ENCODE measurements around the gene CUX1. TPM values are rescaled to one million over a fixed set of nuclear protein-coding genes. Genes with fewer than 3 reads are reported as not detected.
A peak's percentile ranks its signal among the peaks of the same experiment; 100 is the strongest.

The CUX1 gene
- total RNA-seq, 1 experiment from 2014 or later: 92.4 TPM

- H3K79me2 ChIP-seq (ENCODE audit: low read length): peaks cover 84% of the 10 kb centered on the region
- no peaks in the 10 kb centered on the region for H4K20me1 ChIP-seq (ENCODE audit: insufficient read depth, low read depth, low read length)
These were observed 140.5 kb downstream of the CUX1 start for GRCh38 chr7:101957744-101958525.

DNA sequence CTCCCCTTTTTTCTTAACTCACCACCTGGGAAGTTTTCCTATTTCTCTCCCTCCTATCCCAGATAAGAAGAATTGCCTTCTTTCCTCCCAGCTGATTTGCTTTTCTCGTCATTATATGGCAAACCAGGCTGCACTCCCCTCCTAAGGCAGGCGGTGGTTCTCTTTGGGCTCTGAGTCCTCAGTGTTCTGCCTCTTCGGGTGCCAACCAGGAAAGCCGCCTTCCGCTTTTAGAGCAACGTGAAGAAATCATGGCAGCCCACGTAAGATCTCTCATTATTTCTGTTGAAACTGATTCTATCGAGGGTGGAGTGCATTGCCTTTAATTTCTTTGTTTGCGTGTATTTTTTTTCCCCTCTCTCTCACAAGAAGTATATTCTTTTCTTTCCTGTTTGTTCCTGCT lies 141.9 kb downstream of the CUX1 start:
- no peak for DNase-seq
- Histone ChIP-seq H3K36me3 (ENCODE audit: insufficient read depth, low read length) (no peaks in the 10 kb centered on the region; the same call in 1 of the 2 replicates), H2AFZ (ENCODE audit: low read length) (no peak overlapping the region), H3K27ac (ENCODE audit: low read length) (peak overlapping the region; percentile 96), H3K79me2 (ENCODE audit: low read length) (peaks cover 83% of the 10 kb centered on the region), H4K20me1 (ENCODE audit: insufficient read depth, low read depth, low read length) (no peaks in the 10 kb centered on the region), H3K9me2 (replicated peaks; ENCODE audit: insufficient read depth, low read length) (no peaks in the 10 kb centered on the region), H3K9me3 (ENCODE audit: low read length) (no peaks in the 10 kb centered on the region), H3K4me2 (ENCODE audit: low read depth, low read length, poor library complexity, severe bottlenecking) (no peak overlapping the region), H3K9ac (ENCODE audit: low read length) (no peak overlapping the region), H3K27me3 (ENCODE audit: low read length) (no peaks in the 10 kb centered on the region), H3K4me3 (ENCODE audit: low read length) (no peak overlapping the region), H3K4me1 (ENCODE audit: low read length) (peaks cover 54% of the 10 kb centered on the region)

More at GRCh38 chr7:101957744-101958525, 140.5 kb downstream of the CUX1 start:
- DNase-seq: peak; percentile 73
- no peaks in the 10 kb centered on the region for H3K9me2 ChIP-seq (replicated peaks; ENCODE audit: insufficient read depth, low read length)
- H3K4me3 ChIP-seq (ENCODE audit: low read length): 0 out of 2 replicates have a peak overlapping the region, but pooled peaks have one; percentile 20
- peaks cover 69% of the 10 kb centered on the region for H3K4me1 ChIP-seq (ENCODE audit: low read length)
- peak overlapping the region; percentile 60 for H3K9ac ChIP-seq (ENCODE audit: low read length)
- no peaks in the 10 kb centered on the region for H3K9me3 ChIP-seq (ENCODE audit: low read length)
- no peaks in the 10 kb centered on the region for H3K27me3 ChIP-seq (ENCODE audit: low read length)
- no peak overlapping the region for H2AFZ ChIP-seq (ENCODE audit: low read length)
- H3K36me3 ChIP-seq (ENCODE audit: insufficient read depth, low read length): no peaks in the 10 kb centered on the region; the same call in 1 of the 2 replicates
- H3K27ac ChIP-seq (ENCODE audit: low read length): peak overlapping the region; percentile 96
- H3K4me2 ChIP-seq (ENCODE audit: low read depth, low read length, poor library complexity, severe bottlenecking): peak overlapping the region; percentile 60

DNA sequence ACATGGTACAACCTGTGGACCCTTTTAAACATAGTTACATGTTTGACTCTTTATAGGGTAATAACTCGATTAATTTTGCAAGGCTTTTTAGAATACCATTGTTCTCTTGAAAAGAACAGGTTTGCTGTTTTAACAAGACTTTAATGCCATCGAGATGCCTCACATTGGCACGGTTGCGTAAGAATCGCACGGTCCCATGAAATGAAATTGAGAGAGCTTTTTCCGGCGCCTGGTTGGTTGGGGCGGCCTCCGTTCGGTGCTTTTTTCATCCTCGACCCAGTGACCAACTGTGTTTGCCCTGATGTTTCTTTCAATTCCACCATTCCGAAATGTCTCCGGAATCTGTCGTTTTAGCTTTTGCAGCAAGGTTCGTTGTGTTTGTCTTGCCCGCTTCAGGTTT lies 142.4 kb downstream of the CUX1 start:
- Histone ChIP-seq H3K36me3 (ENCODE audit: insufficient read depth, low read length) (no peaks in the 10 kb centered on the region; the same call in 1 of the 2 replicates), H3K9me3 (ENCODE audit: low read length) (no peaks in the 10 kb centered on the region), H3K27ac (ENCODE audit: low read length) (peak overlapping the region; percentile 96; the same call in 1 of the 2 replicates), H3K4me3 (ENCODE audit: low read length) (no peak overlapping the region), H3K9ac (ENCODE audit: low read length) (no peak overlapping the region), H4K20me1 (ENCODE audit: insufficient read depth, low read depth, low read length) (no peaks in the 10 kb centered on the region), H3K4me2 (ENCODE audit: low read depth, low read length, poor library complexity, severe bottlenecking) (no peak overlapping the region), H3K79me2 (ENCODE audit: low read length) (peaks cover 84% of the 10 kb centered on the region), H3K9me2 (replicated peaks; ENCODE audit: insufficient read depth, low read length) (no peaks in the 10 kb centered on the region), H2AFZ (ENCODE audit: low read length) (no peak overlapping the region), H3K27me3 (ENCODE audit: low read length) (no peaks in the 10 kb centered on the region), H3K4me1 (ENCODE audit: low read length) (peaks cover 50% of the 10 kb centered on the region)
- DNase-seq: no peak

GRCh38 chr7:101960323-101960722 lies 142.9 kb downstream of the CUX1 start:
- Histone ChIP-seq H3K36me3 (ENCODE audit: insufficient read depth, low read length) (no peaks in the 10 kb centered on the region; the same call in 1 of the 2 replicates), H3K79me2 (ENCODE audit: low read length) (peaks cover 89% of the 10 kb centered on the region), H3K4me2 (ENCODE audit: low read depth, low read length, poor library complexity, severe bottlenecking) (no peak overlapping the region), H3K4me3 (ENCODE audit: low read length) (no peak overlapping the region), H3K9ac (ENCODE audit: low read length) (no peak overlapping the region), H3K9me2 (replicated peaks; ENCODE audit: insufficient read depth, low read length) (no peaks in the 10 kb centered on the region), H3K9me3 (ENCODE audit: low read length) (no peaks in the 10 kb centered on the region), H3K27ac (ENCODE audit: low read length) (peak overlapping the region; percentile 66), H2AFZ (ENCODE audit: low read length) (no peak overlapping the region), H3K27me3 (ENCODE audit: low read length) (no peaks in the 10 kb centered on the region), H3K4me1 (ENCODE audit: low read length) (peaks cover 45% of the 10 kb centered on the region), H4K20me1 (ENCODE audit: insufficient read depth, low read depth, low read length) (no peaks in the 10 kb centered on the region)
- no peak for DNase-seq

DNA sequence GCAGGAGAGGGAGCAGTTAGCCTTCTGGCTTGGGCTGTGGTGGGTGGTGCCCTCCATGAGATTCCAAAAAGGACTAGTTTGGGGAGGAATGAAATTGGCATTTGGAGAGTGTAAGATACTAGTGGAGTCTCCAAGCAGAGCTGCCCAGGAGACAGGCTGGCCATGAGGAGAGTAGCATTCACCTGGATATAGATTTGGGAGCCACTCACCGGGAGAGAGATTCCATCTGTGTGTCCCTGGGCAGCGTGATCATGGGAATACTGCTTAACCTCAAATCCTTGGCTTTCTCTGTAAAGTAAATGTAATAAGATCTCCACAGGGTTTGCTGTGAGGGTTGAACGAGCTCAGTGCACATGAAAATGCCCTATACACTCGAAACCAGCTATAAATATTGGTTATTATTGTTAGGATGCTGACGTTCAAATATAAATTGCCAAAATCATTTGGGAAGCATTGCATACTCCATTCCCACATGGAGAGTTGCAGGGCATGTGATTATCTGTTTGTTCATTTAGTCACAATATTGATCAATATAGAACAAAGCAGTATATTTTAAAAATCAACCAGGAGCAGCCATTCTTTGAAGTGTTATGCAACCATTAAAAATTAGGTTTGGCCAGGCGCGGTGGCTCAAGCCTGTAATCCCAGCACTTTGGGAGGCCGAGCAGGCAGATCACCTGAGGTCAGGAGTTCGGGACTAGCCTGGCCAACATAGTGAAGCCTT lies 143.7 kb downstream of the CUX1 start:
- DNase-seq: no peak
- Histone ChIP-seq H3K4me3 (ENCODE audit: low read length) (no peak overlapping the region), H3K9me3 (ENCODE audit: low read length) (no peaks in the 10 kb centered on the region), H3K27me3 (ENCODE audit: low read length) (no peaks in the 10 kb centered on the region), H3K9ac (ENCODE audit: low read length) (no peak overlapping the region), H3K4me2 (ENCODE audit: low read depth, low read length, poor library complexity, severe bottlenecking) (no peak overlapping the region), H3K9me2 (replicated peaks; ENCODE audit: insufficient read depth, low read length) (no peaks in the 10 kb centered on the region), H2AFZ (ENCODE audit: low read length) (no peak overlapping the region), H3K79me2 (ENCODE audit: low read length) (peaks cover 94% of the 10 kb centered on the region), H3K36me3 (ENCODE audit: insufficient read depth, low read length) (no peaks in the 10 kb centered on the region; the same call in 1 of the 2 replicates), H3K27ac (ENCODE audit: low read length) (peak overlapping the region; percentile 66), H4K20me1 (ENCODE audit: insufficient read depth, low read depth, low read length) (no peaks in the 10 kb centered on the region), H3K4me1 (ENCODE audit: low read length) (peaks cover 36% of the 10 kb centered on the region)

- Histone ChIP-seq H3K79me2 (ENCODE audit: low read length) (peaks cover 93% of the 10 kb centered on the region), H3K4me2 (ENCODE audit: low read depth, low read length, poor library complexity, severe bottlenecking) (no peak overlapping the region), H3K27ac (ENCODE audit: low read length) (peak overlapping the region; percentile 53), H3K9ac (ENCODE audit: low read length) (no peak overlapping the region), H3K4me1 (ENCODE audit: low read length) (peaks cover 30% of the 10 kb centered on the region), H3K4me3 (ENCODE audit: low read length) (no peak overlapping the region), H3K9me2 (replicated peaks; ENCODE audit: insufficient read depth, low read length) (no peaks in the 10 kb centered on the region), H2AFZ (ENCODE audit: low read length) (no peak overlapping the region), H3K9me3 (ENCODE audit: low read length) (no peaks in the 10 kb centered on the region), H3K27me3 (ENCODE audit: low read length) (no peaks in the 10 kb centered on the region), H4K20me1 (ENCODE audit: insufficient read depth, low read depth, low read length) (no peaks in the 10 kb centered on the region), H3K36me3 (ENCODE audit: insufficient read depth, low read length) (no peaks in the 10 kb centered on the region; the same call in 1 of the 2 replicates)
- no peak for DNase-seq
These were observed 144.4 kb downstream of the CUX1 start for GRCh38 chr7:101961811-101962210.

GRCh38 chr7:101963693-101964092 lies 146.3 kb downstream of the CUX1 start:
- no peaks in the 10 kb centered on the region; the same call in 1 of the 2 replicates for H3K36me3 ChIP-seq (ENCODE audit: insufficient read depth, low read length)
- H3K4me1 ChIP-seq (ENCODE audit: low read length): peaks cover 25% of the 10 kb centered on the region
- H4K20me1 ChIP-seq (ENCODE audit: insufficient read depth, low read depth, low read length): no peaks in the 10 kb centered on the region
- no peak overlapping the region for H3K27ac ChIP-seq (ENCODE audit: low read length)
- H3K79me2 ChIP-seq (ENCODE audit: low read length): peaks cover 93% of the 10 kb centered on the region
- DNase-seq: no peak
- H2AFZ ChIP-seq (ENCODE audit: low read length): no peak overlapping the region
- H3K4me3 ChIP-seq (ENCODE audit: low read length): no peak overlapping the region
- no peaks in the 10 kb centered on the region for H3K27me3 ChIP-seq (ENCODE audit: low read length)
- no peaks in the 10 kb centered on the region for H3K9me3 ChIP-seq (ENCODE audit: low read length)
- no peak overlapping the region for H3K4me2 ChIP-seq (ENCODE audit: low read depth, low read length, poor library complexity, severe bottlenecking)
- H3K9ac ChIP-seq (ENCODE audit: low read length): no peak overlapping the region
- no peaks in the 10 kb centered on the region for H3K9me2 ChIP-seq (replicated peaks; ENCODE audit: insufficient read depth, low read length)

Data from Karpas-422 (cell line).